ENCODE data around the gene MEGF10.

Gene MEGF10

DNA sequence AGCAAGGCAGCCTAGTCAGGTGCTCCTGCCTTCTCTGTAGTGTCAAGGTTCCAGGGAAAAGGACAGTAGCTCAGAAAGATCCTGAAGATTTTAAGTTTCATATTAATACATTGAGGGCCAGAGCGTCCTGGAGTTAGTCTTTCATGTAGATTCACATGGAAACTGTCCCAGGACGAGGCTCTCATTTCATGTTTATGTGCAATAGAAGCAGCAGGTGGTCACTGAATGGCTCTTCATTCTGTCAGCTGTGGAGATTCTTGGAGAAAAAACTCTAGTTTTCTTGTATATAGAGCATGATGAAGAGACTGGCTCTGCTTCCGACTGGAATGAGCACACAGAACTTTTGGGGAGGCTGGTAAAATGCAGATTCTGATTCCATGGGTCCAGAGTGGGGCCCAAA, 54.3 kb downstream of the MEGF10 start:
- no peak overlapping the region for H3K27ac ChIP-seq
- TF ChIP-seq, protein P1, sequence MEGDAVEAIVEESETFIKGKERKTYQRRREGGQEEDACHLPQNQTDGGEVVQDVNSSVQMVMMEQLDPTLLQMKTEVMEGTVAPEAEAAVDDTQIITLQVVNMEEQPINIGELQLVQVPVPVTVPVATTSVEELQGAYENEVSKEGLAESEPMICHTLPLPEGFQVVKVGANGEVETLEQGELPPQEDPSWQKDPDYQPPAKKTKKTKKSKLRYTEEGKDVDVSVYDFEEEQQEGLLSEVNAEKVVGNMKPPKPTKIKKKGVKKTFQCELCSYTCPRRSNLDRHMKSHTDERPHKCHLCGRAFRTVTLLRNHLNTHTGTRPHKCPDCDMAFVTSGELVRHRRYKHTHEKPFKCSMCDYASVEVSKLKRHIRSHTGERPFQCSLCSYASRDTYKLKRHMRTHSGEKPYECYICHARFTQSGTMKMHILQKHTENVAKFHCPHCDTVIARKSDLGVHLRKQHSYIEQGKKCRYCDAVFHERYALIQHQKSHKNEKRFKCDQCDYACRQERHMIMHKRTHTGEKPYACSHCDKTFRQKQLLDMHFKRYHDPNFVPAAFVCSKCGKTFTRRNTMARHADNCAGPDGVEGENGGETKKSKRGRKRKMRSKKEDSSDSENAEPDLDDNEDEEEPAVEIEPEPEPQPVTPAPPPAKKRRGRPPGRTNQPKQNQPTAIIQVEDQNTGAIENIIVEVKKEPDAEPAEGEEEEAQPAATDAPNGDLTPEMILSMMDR (conservative IDR thresholded peaks at IDR 0.05): no peak

DNA sequence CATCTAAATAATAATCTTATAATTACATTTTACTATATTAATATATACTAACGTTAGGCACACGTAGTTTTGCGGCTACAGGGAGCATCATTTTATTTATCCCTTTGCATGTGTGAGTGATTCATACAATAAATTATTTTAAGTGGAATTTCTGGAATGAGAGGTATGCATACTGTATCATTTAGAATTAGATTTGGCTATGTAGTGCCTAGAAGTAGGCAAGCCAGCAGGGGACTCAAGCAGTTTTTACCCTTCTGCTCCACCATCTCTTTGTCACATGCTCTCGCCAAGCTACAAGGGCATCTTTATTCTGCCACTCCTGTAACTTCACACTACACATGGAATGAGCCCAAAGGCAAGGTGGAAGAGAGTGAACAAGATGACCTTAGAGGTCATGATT, 60.8 kb downstream of the MEGF10 start:
- TF ChIP-seq, protein P1 (conservative IDR thresholded peaks at IDR 0.05): no peak
- H3K27ac ChIP-seq: no peak overlapping the region

DNA sequence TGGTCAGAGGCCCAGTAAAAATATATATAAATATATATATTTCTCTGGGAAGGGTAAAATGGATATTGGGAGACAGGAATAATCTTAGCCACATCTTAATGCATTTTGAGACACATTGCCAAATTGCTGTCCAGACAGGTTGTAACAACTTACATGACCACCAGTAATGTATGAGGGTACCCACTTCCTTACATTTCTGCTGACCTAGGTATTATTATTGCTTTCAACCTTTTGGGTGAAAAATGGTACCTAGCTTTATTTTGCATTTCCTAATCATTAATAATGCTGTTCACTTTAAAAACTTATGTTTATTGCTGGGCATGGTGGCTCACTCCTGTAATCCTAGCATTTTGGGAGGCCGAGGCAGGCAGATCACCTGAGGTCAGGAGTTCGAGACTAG, 61.5 kb downstream of the MEGF10 start:
- TF ChIP-seq, protein P1 (conservative IDR thresholded peaks at IDR 0.05): no peak
- no peak overlapping the region for H3K27ac ChIP-seq

DNA sequence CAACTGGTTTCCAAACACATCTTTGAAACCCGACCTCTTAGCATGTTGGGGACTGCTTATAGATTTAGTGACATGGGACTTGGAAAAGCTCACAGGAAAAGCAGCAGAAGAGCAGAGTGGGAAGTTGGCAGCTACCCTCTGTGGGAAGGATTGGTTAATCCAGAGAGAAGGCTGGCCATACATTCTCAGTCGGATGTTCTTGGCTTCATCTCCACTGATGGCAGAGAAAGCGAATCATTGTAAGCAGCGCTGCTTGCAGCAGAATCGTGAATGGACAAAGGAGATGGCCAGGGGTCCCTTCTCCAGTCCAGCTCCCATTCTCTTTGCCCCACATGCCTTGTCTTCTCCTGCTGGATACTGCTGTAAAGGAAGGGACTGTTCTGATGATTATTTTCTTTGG, 62.7 kb downstream of the MEGF10 start:
- TF ChIP-seq, protein P1 (conservative IDR thresholded peaks at IDR 0.05): no peak

GRCh38 chr5:127353796-127354195, 63.2 kb downstream of the MEGF10 start:
- TF ChIP-seq, protein P1 (conservative IDR thresholded peaks at IDR 0.05): no peak
- no peak overlapping the region for H3K27ac ChIP-seq

More for the DNA sequence above, 62.7 kb downstream of the MEGF10 start:
- no peak overlapping the region for H3K27ac ChIP-seq

DNA sequence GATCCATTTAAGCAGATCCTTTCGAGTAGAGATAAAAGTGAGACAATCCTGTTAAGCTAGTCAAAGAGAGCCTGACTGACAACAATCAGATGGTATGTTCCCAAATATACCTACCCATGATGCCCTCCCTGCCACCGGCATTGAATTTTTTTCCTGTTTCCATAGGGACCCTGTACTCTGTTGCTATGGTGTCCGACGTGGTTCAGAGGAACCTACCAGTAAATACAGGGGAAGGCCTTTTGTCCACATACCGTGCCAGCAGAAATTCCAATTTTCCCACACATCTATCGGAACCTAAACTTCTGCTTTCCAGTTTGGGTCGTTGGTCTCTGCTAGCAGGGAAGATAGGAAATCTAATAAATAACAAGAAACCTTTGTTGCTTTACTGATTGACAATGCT, 64.7 kb downstream of the MEGF10 start:
- TF ChIP-seq, protein P1 (conservative IDR thresholded peaks at IDR 0.05): no peak
- H3K27ac ChIP-seq: no peak overlapping the region

- H3K27ac ChIP-seq: no peak overlapping the region
- TF ChIP-seq, protein P1 (conservative IDR thresholded peaks at IDR 0.05): no peak
Observed at GRCh38 chr5:127358284-127358683, 67.7 kb downstream of the MEGF10 start.

DNA sequence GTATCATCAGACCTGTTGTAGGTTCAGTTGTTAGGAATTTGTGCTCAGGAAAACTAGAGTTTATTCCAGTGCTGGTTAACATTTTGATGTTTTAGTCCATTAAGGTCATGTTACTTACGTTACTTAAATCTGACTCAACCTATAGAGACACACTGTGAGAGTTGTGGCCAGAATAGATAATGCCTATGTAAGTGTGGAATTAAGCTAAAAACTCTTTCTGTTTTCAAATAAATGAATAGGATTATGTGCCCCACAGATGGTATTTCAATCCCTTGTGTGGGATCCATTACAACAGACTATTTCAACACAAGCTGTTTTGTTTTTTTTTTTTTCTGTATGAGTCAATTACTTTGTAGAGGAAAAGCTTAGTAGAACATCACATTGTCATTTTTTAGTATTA, 68.1 kb downstream of the MEGF10 start:
- TF ChIP-seq, protein P1 (conservative IDR thresholded peaks at IDR 0.05): no peak
- no peak overlapping the region for H3K27ac ChIP-seq
